K562 (cell line): ENCODE data around the gene HGS. TPM values are rescaled to one million over a fixed set of nuclear protein-coding genes. Genes with fewer than 3 reads are reported as not detected.

Source experiments
- ARID2 ChIP-seq: fragments of 450-650 bp; IDR thresholded peaks from 2 replicates; pipeline ENCODE4 v1.6.1; 2017; ENCODE audit warnings: antibody characterized with exemption, mild to moderate bottlenecking
- BMI1 ChIP-seq: fragments of 150-350 bp; IDR thresholded peaks from 2 replicates; pipeline ENCODE4 v1.6.1; 2014; ENCODE audit warnings: low read length
- CREM ChIP-seq: IDR thresholded peaks from 2 replicates; pipeline ENCODE4 v1.6.1; 2014; ENCODE audit warnings: antibody characterized with exemption, low read depth
- CTBP1 ChIP-seq: fragments of 450-650 bp; IDR thresholded peaks from 2 replicates; pipeline ENCODE4 v1.6.1; 2016; ENCODE audit warnings: borderline replicate concordance
- DPF2 ChIP-seq: fragments of 450-650 bp; IDR thresholded peaks from 2 replicates; pipeline ENCODE4 v1.6.1; 2016
- FIP1L1 ChIP-seq: fragments of 200-400 bp; formaldehyde crosslinking; IDR thresholded peaks from 2 replicates; pipeline ENCODE4 v1.6.1; 2018; ENCODE audit warnings: mild to moderate bottlenecking, low read depth, low read length; ENCODE audit not compliant: poor library complexity, severe bottlenecking
- HDAC6 ChIP-seq: IDR thresholded peaks from 2 replicates; pipeline ENCODE4 v1.6.1; 2012; ENCODE audit warnings: low read depth, mild to moderate bottlenecking, control low read depth, inconsistent platforms, low read length, moderate library complexity
- HMGN3 ChIP-seq: IDR thresholded peaks from 2 replicates; pipeline ENCODE4 v1.6.1; 2011; ENCODE audit warnings: borderline replicate concordance, low read depth, mild to moderate bottlenecking, mixed read lengths, low read length; ENCODE audit not compliant: insufficient read length; ENCODE audit errors: extremely low read depth
- ILF3 ChIP-seq: fragments of 450-650 bp; IDR thresholded peaks from 2 replicates; pipeline ENCODE4 v1.6.1; 2018; ENCODE audit warnings: antibody characterized with exemption, mild to moderate bottlenecking, moderate library complexity, borderline replicate concordance
- KLF1 ChIP-seq: fragments of 450-650 bp; IDR thresholded peaks from 2 replicates; pipeline ENCODE4 v1.6.1; 2016; ENCODE audit warnings: missing genetic modification characterization, missing compliant biosample characterization
- LEF1 ChIP-seq: fragments of 450-650 bp; IDR thresholded peaks from 2 replicates; pipeline ENCODE4 v1.6.1; 2016; ENCODE audit warnings: mild to moderate bottlenecking
- MCM3 ChIP-seq: fragments of 450-650 bp; IDR thresholded peaks from 2 replicates; pipeline ENCODE4 v1.6.1; 2016
- MIER1 ChIP-seq: fragments of 450-650 bp; IDR thresholded peaks from 2 replicates; pipeline ENCODE4 v1.6.1; 2016; ENCODE audit warnings: antibody characterized with exemption, mild to moderate bottlenecking, low read depth
- NFRKB ChIP-seq: fragments of 450-650 bp; IDR thresholded peaks from 2 replicates; pipeline ENCODE4 v1.6.1; 2016; ENCODE audit warnings: low read depth
- NR2C1 ChIP-seq, 2 experiments: fragments of 450-650 bp; IDR thresholded peaks; 2 replicates each; pipeline ENCODE4 v1.6.1; 2017; ENCODE audit warnings: mild to moderate bottlenecking in 2 of 2, antibody characterized with exemption in 1 of 2, inconsistent platforms in 1 of 2, missing compliant biosample characterization in 1 of 2, missing genetic modification characterization in 1 of 2
- OTX1 ChIP-seq: fragments of 450-650 bp; formaldehyde crosslinking; IDR thresholded peaks from 2 replicates; pipeline ENCODE4 v1.4.0; 2022; ENCODE audit warnings: mild to moderate bottlenecking
- PHF20 ChIP-seq: fragments of 450-650 bp; IDR thresholded peaks from 2 replicates; pipeline ENCODE4 v1.6.1; 2018; ENCODE audit not compliant: partially characterized antibody
- RCOR1 ChIP-seq, 2 experiments: IDR thresholded peaks; 2 replicates each; pipeline ENCODE4 v1.6.1; 2012; ENCODE audit warnings: low read depth in 2 of 2, low read length in 2 of 2, borderline replicate concordance in 1 of 2, improper control_type of control experiment in 1 of 2
- SMAD2 ChIP-seq: fragments of 150-350 bp; IDR thresholded peaks from 2 replicates; pipeline ENCODE4 v1.6.1; 2014; ENCODE audit warnings: low read depth, mild to moderate bottlenecking, low read length
- STAT5B ChIP-seq: fragments of 250-450 bp; sonication (Bioruptor Pico); IDR thresholded peaks from 2 replicates; pipeline ENCODE4 v1.8.0; 2021; ENCODE audit warnings: mild to moderate bottlenecking, inconsistent platforms
- TFAP4 ChIP-seq: sonication (generic); formaldehyde crosslinking; IDR thresholded peaks from 2 replicates; pipeline ENCODE4 v1.8.0; 2022; ENCODE audit warnings: missing genetic modification reagents, mild to moderate bottlenecking, moderate library complexity, borderline replicate concordance
- ZFX ChIP-seq: sonication (generic); formaldehyde crosslinking; IDR thresholded peaks from 2 replicates; pipeline ENCODE4 v1.8.0; 2022; ENCODE audit warnings: mild to moderate bottlenecking, missing genetic modification reagents, moderate library complexity
- ZNF384 ChIP-seq: IDR thresholded peaks from 2 replicates; pipeline ENCODE4 v1.6.1; 2012; ENCODE audit warnings: low read depth, low read length, improper control_type of control experiment
- ZNF518B ChIP-seq: fragments of 250-450 bp; sonication (Bioruptor Pico); IDR thresholded peaks from 2 replicates; pipeline ENCODE4 v1.5.0; 2021; ENCODE audit warnings: mild to moderate bottlenecking, moderate library complexity
- ZNF668 ChIP-seq: fragments of 250-450 bp; sonication (Bioruptor Pico); IDR thresholded peaks from 2 replicates; pipeline ENCODE4 v1.8.0; 2022; ENCODE audit warnings: mild to moderate bottlenecking, inconsistent platforms
- ZNF717 ChIP-seq: fragments of 250-450 bp; sonication (Bioruptor Pico); IDR thresholded peaks from 2 replicates; pipeline ENCODE4 v1.5.0; 2021
- polyA plus RNA-seq, 8 experiments: library from polyadenylated mRNA; depleted of rRNA in 4 of 8; stranded (reverse) in 5 of 8; unstranded in 3 of 8; fragments of >200 nt; fragmentation: Nextera tagmentation in 2 of 8; fragmentation: Illumina TruSeq in 1 of 8; extraction: Ambion mirVana in 2 of 8; extraction: Trizol in 1 of 8; gene quantifications; 2 replicates each; pipeline versions ENCODE4 v1.2.1 to v1.2.3, GENCODE V29; 2011 to 2014; ENCODE audit warnings: inconsistent platforms in 1 of 8, missing spikeins in 1 of 8
- total RNA-seq, 7 experiments: library from RNA; depleted of rRNA in 6 of 7; stranded (reverse); fragments of >200 nt in 6 of 7; fragmentation: Illumina TruSeq in 2 of 7; extraction: Trizol in 2 of 7; gene quantifications; 2 replicates each; pipeline versions ENCODE4 v1.2.1 to v1.2.3, GENCODE V29; 2011 to 2021; ENCODE audit warnings: low replicate concordance in 1 of 7

HGS gene
- total and polyA plus RNA-seq, 9 of the 15 experiments (the other 6 are each of a cell fraction or from before 2014, with no cell fraction given): 3.9 to 176 (median 77.1) TPM

- TF ChIP-seq NR2C1 (IDR thresholded peaks at IDR 0.05) (no peak), NR2C1 (tag; IDR thresholded peaks at IDR 0.05) (no peak), ZNF518B (CRISPR knock-in tag) (no peak), BMI1 (no peak), ZNF668 (CRISPR knock-in tag) (no peak), ILF3 (no peak), CREM (no peak), ARID2 (peak; percentile 29; the same call in 1 of the 2 replicates), DPF2 (peak; percentile 70; the same call in 1 of the 2 replicates), OTX1 (0 out of 2 replicates have a peak, but pooled peaks have one; percentile 11), CTBP1 (0 out of 2 replicates have a peak, but pooled peaks have one; percentile 9), LEF1 (peak; percentile 47; the same call in 1 of the 2 replicates), MIER1 (peak; percentile 65; the same call in 1 of the 2 replicates), MCM3 (0 out of 2 replicates have a peak, but pooled peaks have one; percentile 31), STAT5B (CRISPR knock-in tag) (no peak), ZFX (CRISPR knock-in tag) (peak; percentile 28; the same call in 1 of the 2 replicates), SMAD2 (no peak), NFRKB (no peak), ZNF717 (CRISPR knock-in tag) (no peak), FIP1L1 (peak; percentile 31), ZNF384 (no peak), RCOR1 (IDR thresholded peaks at IDR 0.05; ENCODE audit: borderline replicate concordance in 1 of 2, low read depth in 2 of 2, low read length in 2 of 2) (no peak; a peak in 1 of 4 replicates), HMGN3 (peak; percentile 31), TFAP4 (CRISPR knock-in tag) (peak; percentile 27; the same call in 1 of the 2 replicates), HDAC6 (peak; percentile 84; the same call in 1 of the 2 replicates), PHF20 (peak; percentile 86), KLF1 (0 out of 2 replicates have a peak, but pooled peaks have one; percentile 25)
Observed at GRCh38 chr17:81741594-81742452, 58.0 kb downstream of the HGS start (continued).
